ENCODE data around the gene CCBE1. TPM values are rescaled to one million over a fixed set of nuclear protein-coding genes. Genes with fewer than 3 reads are reported as not detected.

The CCBE1 gene
- total RNA-seq, 4 donors from 2014 or later = 1.5 to 10.9 (median 4.6) TPM

GRCh38 chr18:59609654-59610053 lies 87.6 kb downstream of the CCBE1 start:
- H3K27ac ChIP-seq = no peak overlapping the region
- intact Hi-C loops (cut with DNase I; ENCODE audit: low total_unique reads) = no loop called here
- DNase-seq = no peak
- H3K4me1 ChIP-seq = no peaks in the 10 kb centered on the region
- no peaks in the 10 kb centered on the region for H3K36me3 ChIP-seq
- no peak overlapping the region for H3K4me3 ChIP-seq
- H3K27me3 ChIP-seq = no peaks in the 10 kb centered on the region
- TF ChIP-seq POLR2A (IDR thresholded peaks at IDR 0.05) = no peak
- no peak for TF ChIP-seq CTCF (IDR thresholded peaks at IDR 0.05)
- H3K9me3 ChIP-seq = no peaks in the 10 kb centered on the region

- TF ChIP-seq POLR2A (IDR thresholded peaks at IDR 0.05) = no peak
- TF ChIP-seq CTCF (IDR thresholded peaks at IDR 0.05) = no peak
- intact Hi-C loops (cut with DNase I; ENCODE audit: low total_unique reads) = no loop called here
- Histone ChIP-seq H3K27me3 (no peaks in the 10 kb centered on the region), H3K4me1 (peaks cover 0 to 5% of the 10 kb centered on the region in 2 donors), H3K4me3 (no peak overlapping the region), H3K36me3 (no peaks in the 10 kb centered on the region), H3K27ac (no peak overlapping the region), H3K9me3 (no peaks in the 10 kb centered on the region)
- DNase-seq = no peak
Observed at GRCh38 chr18:59607471-59607870, 89.8 kb downstream of the CCBE1 start.

- no peak for DNase-seq
- Histone ChIP-seq H3K4me1 (peaks cover 0 to 5% of the 10 kb centered on the region in 2 donors), H3K9me3 (no peaks in the 10 kb centered on the region), H3K4me3 (no peak overlapping the region), H3K27me3 (no peaks in the 10 kb centered on the region), H3K27ac (peak overlapping the region in 1 of 2 donors; percentile 24), H3K36me3 (no peaks in the 10 kb centered on the region)
- no peak for TF ChIP-seq POLR2A (IDR thresholded peaks at IDR 0.05)
- intact Hi-C loops (cut with DNase I; ENCODE audit: low total_unique reads) = no loop called here
Observed at GRCh38 chr18:59607078-59607379, 90.2 kb downstream of the CCBE1 start.

GRCh38 chr18:59606193-59607077 lies 90.8 kb downstream of the CCBE1 start:
- no peak for TF ChIP-seq CTCF (IDR thresholded peaks at IDR 0.05)
- no peak for TF ChIP-seq POLR2A (IDR thresholded peaks at IDR 0.05)
- H3K9me3 ChIP-seq = no peaks in the 10 kb centered on the region
- peaks cover 0 to 5% of the 10 kb centered on the region in 2 donors for H3K4me1 ChIP-seq
- DNase-seq = no peak
- H3K36me3 ChIP-seq = no peaks in the 10 kb centered on the region
- intact Hi-C loops (cut with DNase I; ENCODE audit: low total_unique reads) = no loop called here
- peak overlapping the region; percentile 24 to 35 for H3K27ac ChIP-seq
- no peak overlapping the region for H3K4me3 ChIP-seq
- H3K27me3 ChIP-seq = no peaks in the 10 kb centered on the region

GRCh38 chr18:59605633-59606192 lies 91.5 kb downstream of the CCBE1 start:
- Histone ChIP-seq H3K4me3 (no peak overlapping the region), H3K4me1 (peaks cover 0 to 5% of the 10 kb centered on the region in 2 donors), H3K9me3 (no peaks in the 10 kb centered on the region), H3K36me3 (no peaks in the 10 kb centered on the region), H3K27me3 (no peaks in the 10 kb centered on the region), H3K27ac (peak overlapping the region; percentile 27 to 35)
- DNase-seq = no peak
- intact Hi-C loops (cut with DNase I; ENCODE audit: low total_unique reads) = no loop called here
- TF ChIP-seq POLR2A (IDR thresholded peaks at IDR 0.05) = no peak
- TF ChIP-seq CTCF (IDR thresholded peaks at IDR 0.05) = no peak

Measured in uterus (tissue), 4 donors.